HG03558 (cell line): ENCODE results near the gene SLC35F4.

ENCODE experiments used
- ATAC-seq: cut with Tn5 transposase; IDR thresholded peaks from one replicate; pipeline ENCODE4 v1.9.1; 2021; ENCODE audit warnings: moderate number of reproducible peaks; ENCODE audit not compliant: unreplicated experiment; ENCODE audit errors: extremely low read depth

The SLC35F4 gene

GRCh38 chr14:57656853-57657252 is 209.0 kb downstream of the SLC35F4 start:
- no peak for ATAC-seq

GRCh38 chr14:57652769-57653168 is 213.1 kb downstream of the SLC35F4 start:
- ATAC-seq: no peak

GRCh38 chr14:57641776-57642175 is 224.1 kb downstream of the SLC35F4 start:
- ATAC-seq: no peak

GRCh38 chr14:57640036-57640435 is 225.9 kb downstream of the SLC35F4 start:
- no peak for ATAC-seq

GRCh38 chr14:57637901-57638300 is 228.0 kb downstream of the SLC35F4 start:
- no peak for ATAC-seq

GRCh38 chr14:57634335-57634734 is 231.6 kb downstream of the SLC35F4 start:
- no peak for ATAC-seq

GRCh38 chr14:57632649-57633048 is 233.2 kb downstream of the SLC35F4 start:
- no peak for ATAC-seq

GRCh38 chr14:57617510-57617909 is 248.4 kb downstream of the SLC35F4 start:
- no peak for ATAC-seq

GRCh38 chr14:57612946-57613345 is 252.9 kb downstream of the SLC35F4 start:
- no peak for ATAC-seq

- ATAC-seq: no peak
These were observed 254.3 kb downstream of the SLC35F4 start for GRCh38 chr14:57611555-57612075.

GRCh38 chr14:57610631-57611030 is 255.3 kb downstream of the SLC35F4 start:
- ATAC-seq: no peak

- ATAC-seq: no peak
These were observed 256.5 kb downstream of the SLC35F4 start for GRCh38 chr14:57609192-57610075.

- no peak for ATAC-seq
These were observed 258.8 kb downstream of the SLC35F4 start for GRCh38 chr14:57607086-57607485.

- no peak for ATAC-seq
These were observed 282.5 kb downstream of the SLC35F4 start for GRCh38 chr14:57583396-57583795.

- no peak for ATAC-seq
These were observed 283.1 kb downstream of the SLC35F4 start for GRCh38 chr14:57582746-57583145.

GRCh38 chr14:57578801-57579200 is 287.1 kb downstream of the SLC35F4 start:
- ATAC-seq: no peak

GRCh38 chr14:57576498-57576897 is 289.4 kb downstream of the SLC35F4 start:
- ATAC-seq: no peak

GRCh38 chr14:57575482-57575881 is 290.4 kb downstream of the SLC35F4 start:
- ATAC-seq: no peak

- ATAC-seq: no peak
These were observed 291.1 kb downstream of the SLC35F4 start for GRCh38 chr14:57574617-57575288.

GRCh38 chr14:57573173-57573572 is 292.7 kb downstream of the SLC35F4 start:
- no peak for ATAC-seq

- ATAC-seq: no peak
These were observed 297.3 kb downstream of the SLC35F4 start for GRCh38 chr14:57568554-57568953.
